ENCODE data around the gene AXIN2.

The AXIN2 gene

GRCh38 chr17:65541453-65541852 lies 20.0 kb downstream of the AXIN2 start:
- TF ChIP-seq CTCF (IDR thresholded peaks at IDR 0.05; ENCODE audit: insufficient read depth, low read length) (no peak), GABPA (IDR thresholded peaks at IDR 0.05; ENCODE audit: low read depth) (no peak), SPI1 (IDR thresholded peaks at IDR 0.05; ENCODE audit: borderline replicate concordance, low read depth) (no peak), REST (IDR thresholded peaks at IDR 0.05; ENCODE audit: insufficient replicate concordance, low read depth) (no peak), POLR2AphosphoS5 (IDR thresholded peaks at IDR 0.05; ENCODE audit: low read depth) (no peak)
- no peak overlapping the region for H3K27ac ChIP-seq (replicated peaks)
- DNase-seq (ENCODE audit: low read depth in 1 of 2, low spot score in 1 of 2) = no peak
- no peak overlapping the region for H3K4me3 ChIP-seq (replicated peaks; ENCODE audit: insufficient read depth, low read length)
- no peaks in the 10 kb centered on the region for H3K27me3 ChIP-seq (ENCODE audit: insufficient read depth, poor library complexity, severe bottlenecking)

- no peak for DNase-seq (ENCODE audit: low read depth in 1 of 2, low spot score in 1 of 2)
- Histone ChIP-seq H3K27me3 (ENCODE audit: insufficient read depth, poor library complexity, severe bottlenecking) (no peaks in the 10 kb centered on the region), H3K4me3 (replicated peaks; ENCODE audit: insufficient read depth, low read length) (no peak overlapping the region), H3K27ac (replicated peaks) (no peak overlapping the region)
- no peak for TF ChIP-seq CTCF (IDR thresholded peaks at IDR 0.05; ENCODE audit: insufficient read depth, low read length)
Observed at GRCh38 chr17:65539630-65540266, 21.7 kb downstream of the AXIN2 start.

GRCh38 chr17:65538675-65539529 lies 22.5 kb downstream of the AXIN2 start:
- no peak overlapping the region for H3K4me3 ChIP-seq (replicated peaks; ENCODE audit: insufficient read depth, low read length)
- H3K27me3 ChIP-seq (ENCODE audit: insufficient read depth, poor library complexity, severe bottlenecking) = no peaks in the 10 kb centered on the region
- H3K27ac ChIP-seq (replicated peaks) = no peak overlapping the region
- TF ChIP-seq GABPA (IDR thresholded peaks at IDR 0.05; ENCODE audit: low read depth) = no peak
- no peak for TF ChIP-seq REST (IDR thresholded peaks at IDR 0.05; ENCODE audit: insufficient replicate concordance, low read depth)
- no peak for TF ChIP-seq SPI1 (IDR thresholded peaks at IDR 0.05; ENCODE audit: borderline replicate concordance, low read depth)
- DNase-seq (ENCODE audit: low read depth in 1 of 2, low spot score in 1 of 2) = no peak

- no peak overlapping the region for H3K4me3 ChIP-seq (replicated peaks; ENCODE audit: insufficient read depth, low read length)
- H3K27me3 ChIP-seq (ENCODE audit: insufficient read depth, poor library complexity, severe bottlenecking) = no peaks in the 10 kb centered on the region
- TF ChIP-seq POLR2AphosphoS5 (IDR thresholded peaks at IDR 0.05; ENCODE audit: low read depth) (no peak), GABPA (IDR thresholded peaks at IDR 0.05; ENCODE audit: low read depth) (no peak), REST (IDR thresholded peaks at IDR 0.05; ENCODE audit: insufficient replicate concordance, low read depth) (no peak), CTCF (IDR thresholded peaks at IDR 0.05; ENCODE audit: insufficient read depth, low read length) (no peak), SPI1 (IDR thresholded peaks at IDR 0.05; ENCODE audit: borderline replicate concordance, low read depth) (no peak)
- H3K27ac ChIP-seq (replicated peaks) = no peak overlapping the region
- DNase-seq (ENCODE audit: low read depth in 1 of 2, low spot score in 1 of 2) = no peak
Observed at GRCh38 chr17:65537845-65538674, 23.4 kb downstream of the AXIN2 start.
